GM21447 (cell line): ENCODE measurements around the gene VIM.
A peak's percentile ranks its signal among the peaks of the same experiment; 100 is the strongest.
"Not testable (repeated sequence)": the region's sequence is repeated elsewhere in the genome, so short reads cannot be mapped to it uniquely, and the experiment has no call there.

Source experiments
- ATAC-seq: cut with Tn5 transposase; IDR thresholded peaks from one replicate; pipeline ENCODE4 v1.9.1; 2021; ENCODE audit not compliant: unreplicated experiment

The VIM gene

DNA sequence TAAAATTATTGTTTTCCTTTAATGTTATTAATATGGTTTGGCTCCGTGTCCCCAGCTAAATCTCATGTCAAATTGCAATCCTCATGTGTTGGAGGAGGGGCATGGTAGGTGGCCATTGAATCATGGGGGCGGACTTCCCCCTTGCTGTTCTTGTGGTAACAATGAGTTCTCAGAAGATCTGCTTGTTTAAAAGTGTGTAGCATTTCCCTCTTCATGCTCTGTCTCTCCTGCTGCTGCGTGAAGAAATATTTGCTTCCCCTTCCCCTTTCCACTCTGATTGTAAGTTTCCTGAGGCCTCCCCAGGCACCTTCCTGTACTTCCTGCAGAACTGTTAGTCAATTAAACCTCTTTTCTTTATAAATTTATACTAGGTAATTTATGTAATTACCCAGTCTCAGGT is 27.5 kb downstream of the VIM start:
- ATAC-seq = no peak

DNA sequence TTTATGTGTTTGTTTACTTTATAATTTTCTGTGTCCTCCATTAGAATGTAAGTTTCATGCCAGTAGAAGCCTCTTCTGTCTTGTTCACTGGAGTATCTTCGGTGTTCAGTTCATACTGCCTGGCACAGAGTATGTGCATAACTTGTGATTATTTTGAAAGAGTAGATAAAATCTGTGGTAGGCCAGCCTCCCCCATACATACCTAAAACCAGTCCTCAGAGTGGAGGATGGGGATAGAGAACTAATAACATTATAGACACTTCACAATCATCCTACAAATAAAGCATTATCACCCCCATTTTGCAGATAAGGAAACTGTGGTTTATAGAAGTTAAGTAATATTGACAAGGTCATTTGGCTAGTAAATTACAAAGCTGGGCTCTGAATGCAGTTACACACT is 28.0 kb downstream of the VIM start:
- ATAC-seq = no peak

DNA sequence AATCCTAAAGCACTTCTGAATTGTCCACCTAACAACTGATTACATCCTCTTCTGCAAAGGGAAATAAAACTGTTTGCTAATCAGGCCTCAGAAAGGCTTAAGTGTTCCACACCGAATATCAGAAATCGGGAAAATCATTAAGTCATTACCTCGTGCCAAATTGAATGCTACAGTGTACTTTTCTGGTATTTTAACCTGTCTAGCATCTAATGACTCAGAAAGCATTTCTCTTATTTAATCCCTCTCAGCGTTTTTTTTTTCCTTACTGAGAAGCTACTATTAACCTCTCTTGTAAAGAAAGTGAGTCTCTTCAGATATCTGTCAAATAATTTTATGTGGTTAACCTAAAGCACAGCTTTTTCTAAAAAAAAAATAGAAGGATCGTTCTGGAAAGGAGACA is 28.6 kb downstream of the VIM start:
- ATAC-seq = no peak

DNA sequence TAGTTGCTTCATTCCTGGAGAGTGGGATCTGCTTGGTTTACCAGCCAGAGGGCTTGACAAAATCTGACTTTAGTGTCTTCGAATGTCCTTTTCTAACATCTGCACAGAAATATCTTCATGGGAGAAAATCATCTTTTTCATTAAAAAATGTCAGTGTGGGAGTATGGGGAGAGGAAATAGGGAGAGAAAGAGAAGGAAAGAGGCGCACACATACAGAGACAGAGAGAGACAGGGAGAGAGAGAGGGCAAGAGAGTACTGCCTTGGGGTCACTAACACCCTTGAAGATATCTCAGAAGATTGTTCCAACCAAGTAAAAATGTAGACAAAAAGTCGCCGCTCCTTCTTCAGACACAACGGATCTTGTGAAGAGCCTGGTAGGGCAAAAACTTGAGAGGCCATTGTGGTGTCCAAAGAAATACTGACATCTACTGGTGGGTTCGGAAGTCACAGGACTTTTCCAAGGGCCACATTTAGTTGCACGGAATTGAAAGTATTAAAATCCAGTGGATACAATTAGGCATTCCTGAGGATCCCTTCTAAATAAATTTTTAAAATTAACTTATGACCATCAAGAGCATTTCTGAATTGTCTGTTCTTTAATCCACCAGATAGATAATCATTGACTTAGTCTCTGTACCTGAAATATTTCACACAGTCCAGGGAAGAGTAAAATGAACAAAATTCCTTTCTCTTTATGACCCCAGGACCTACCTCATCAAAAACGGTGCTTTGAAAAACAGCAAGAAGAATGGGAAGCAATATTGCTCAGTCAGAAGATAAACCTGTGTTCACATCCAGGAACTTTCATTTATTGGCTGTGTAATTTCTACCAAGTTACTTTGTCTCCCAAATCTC is 29.7 kb downstream of the VIM start:
- peak; percentile 70 for ATAC-seq

DNA sequence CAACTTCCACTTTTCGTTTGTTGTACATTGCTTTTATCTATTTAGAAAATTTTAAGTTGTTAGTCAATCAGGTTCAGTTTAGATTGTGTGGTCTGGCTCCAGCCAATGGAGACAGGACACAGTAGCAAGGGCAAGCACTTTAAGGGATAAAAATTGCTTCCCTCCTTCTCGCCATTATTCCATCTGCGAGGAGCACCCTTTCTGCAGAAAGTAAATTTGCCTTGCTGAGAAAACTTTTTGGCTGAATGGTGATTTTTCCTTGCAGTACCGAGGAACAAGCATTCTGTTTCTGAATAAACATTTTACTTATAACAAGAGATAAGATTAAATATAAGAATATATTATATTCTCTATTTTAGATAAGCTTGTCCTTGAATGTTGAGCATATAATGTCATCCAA is 34.5 kb downstream of the VIM start:
- ATAC-seq = no peak

DNA sequence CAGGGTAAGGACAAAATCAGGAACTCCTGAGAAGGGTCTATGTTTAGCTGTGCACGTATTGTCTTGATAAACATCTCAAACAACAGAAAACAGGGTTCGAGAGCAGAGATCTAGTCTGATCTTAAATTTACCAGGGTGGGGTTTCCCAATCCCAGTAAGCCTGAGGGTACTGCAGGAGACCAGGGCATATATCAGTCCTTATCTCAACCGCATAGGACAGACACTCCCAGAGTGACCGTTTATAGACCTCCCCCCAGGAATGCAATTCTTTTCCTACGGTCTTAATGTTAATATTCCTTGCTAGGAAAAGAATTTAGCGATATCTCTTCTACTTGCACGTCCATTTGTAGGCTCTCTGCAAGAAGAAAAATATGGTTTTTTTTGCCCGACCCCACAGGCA is 35.5 kb downstream of the VIM start:
- ATAC-seq = no peak

DNA sequence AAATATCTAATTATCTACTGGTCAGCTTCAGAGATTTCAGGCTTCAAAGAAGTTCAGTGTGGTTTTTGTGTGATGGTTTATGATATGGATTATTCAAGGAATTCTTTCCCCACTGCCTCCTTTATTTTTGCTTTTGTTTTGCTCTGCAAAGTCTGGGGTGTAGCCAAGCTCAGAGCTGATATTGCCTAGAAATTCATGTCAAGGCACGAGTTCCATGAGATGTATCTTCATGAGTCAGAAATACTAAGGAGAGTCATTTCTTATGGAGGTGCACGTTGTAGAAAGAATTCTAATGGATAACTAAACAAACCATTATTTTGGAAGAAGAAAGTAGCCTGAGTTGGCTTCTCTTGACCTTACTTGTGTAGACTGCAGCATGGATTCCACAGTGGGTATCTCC is 37.4 kb downstream of the VIM start:
- ATAC-seq = no peak

DNA sequence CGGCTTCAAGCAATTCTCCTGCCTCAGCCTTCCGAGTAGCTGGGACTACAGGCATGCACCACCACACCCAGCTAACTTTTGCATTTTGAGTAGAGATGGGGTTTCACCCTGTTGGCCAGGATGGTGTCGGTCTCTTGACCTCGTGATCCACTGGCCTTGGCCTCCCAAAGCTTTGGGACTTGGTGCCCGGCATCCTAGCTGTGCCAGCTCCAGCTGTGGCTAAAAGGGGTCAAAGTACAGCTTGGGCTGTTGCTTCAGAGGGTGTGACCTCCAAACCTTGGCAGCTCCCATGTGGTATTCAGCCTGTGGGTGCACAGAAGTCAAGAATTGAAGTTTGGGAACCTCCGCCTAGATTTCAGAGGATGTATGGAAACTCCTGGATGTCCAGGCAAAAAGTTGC is 38.5 kb downstream of the VIM start:
- ATAC-seq = not testable (repeated sequence)

DNA sequence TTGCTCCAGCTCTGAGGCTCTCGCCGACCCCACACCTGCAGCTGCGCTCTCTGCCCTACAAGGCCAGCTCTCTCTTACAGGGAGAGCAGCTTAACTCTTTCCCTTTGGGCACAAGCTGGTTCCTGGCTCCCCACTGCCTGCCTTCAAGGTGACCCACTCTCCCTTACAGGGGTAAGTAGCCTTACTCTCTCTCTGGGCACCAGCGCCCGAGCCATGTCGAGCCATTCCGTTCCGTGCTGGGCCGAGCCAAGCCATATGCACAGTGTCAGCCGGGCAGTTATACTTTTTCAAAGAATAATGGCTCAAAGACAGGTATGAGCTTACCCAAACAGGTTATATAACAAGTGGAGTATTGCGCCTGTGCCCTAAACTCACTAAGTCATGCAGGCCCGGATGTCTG is 44.6 kb downstream of the VIM start:
- no peak for ATAC-seq

DNA sequence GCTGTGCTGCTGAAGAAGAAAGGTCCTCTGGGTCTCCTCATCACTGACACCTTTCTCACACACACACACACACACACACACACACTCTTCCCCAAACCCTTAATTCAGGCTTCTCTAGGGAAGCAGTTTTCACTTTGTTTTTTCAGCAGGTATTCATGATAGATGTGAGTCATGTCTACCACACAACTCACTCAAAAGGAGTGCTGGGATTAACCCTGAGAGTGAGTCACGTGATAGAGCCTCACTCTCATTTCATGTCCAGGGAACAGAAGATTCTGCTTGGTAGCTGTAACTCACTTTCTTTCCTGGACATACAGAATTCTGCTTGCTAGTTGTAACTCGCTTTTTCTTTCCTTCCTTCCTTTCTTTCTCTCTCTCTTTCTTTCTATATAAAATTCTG is 45.4 kb downstream of the VIM start:
- no peak for ATAC-seq

DNA sequence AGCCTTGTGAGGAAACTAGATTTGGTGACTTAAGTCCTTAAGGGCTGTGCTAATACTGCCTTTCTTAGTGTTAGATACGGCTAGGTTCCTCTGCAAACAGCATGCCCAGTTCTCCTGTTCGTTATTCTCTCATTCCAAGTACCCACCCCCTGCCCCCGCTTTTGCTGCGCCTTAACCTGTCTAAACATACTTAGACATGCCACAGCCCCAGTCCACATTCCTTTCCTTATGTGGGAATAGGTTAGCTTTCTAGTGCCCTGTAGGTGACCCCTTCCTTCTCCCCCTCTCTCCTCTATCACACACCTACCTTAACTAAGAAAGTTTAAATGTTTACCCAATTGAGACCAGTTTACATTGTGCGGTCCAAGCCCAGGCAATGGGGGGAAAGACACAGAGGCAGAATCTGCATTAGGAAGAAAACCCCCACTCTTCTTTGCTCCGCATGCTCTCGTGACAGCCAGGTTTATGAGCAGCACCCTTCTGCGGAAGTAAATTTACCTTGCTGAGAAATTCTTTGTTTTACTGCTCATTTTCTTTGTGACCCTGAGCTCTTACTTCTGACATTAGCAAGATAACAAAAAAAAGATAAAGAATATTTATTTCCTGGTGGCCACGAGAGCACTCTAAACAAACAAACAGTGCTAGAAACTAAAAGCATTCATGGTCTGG is 48.8 kb downstream of the VIM start:
- ATAC-seq = no peak

DNA sequence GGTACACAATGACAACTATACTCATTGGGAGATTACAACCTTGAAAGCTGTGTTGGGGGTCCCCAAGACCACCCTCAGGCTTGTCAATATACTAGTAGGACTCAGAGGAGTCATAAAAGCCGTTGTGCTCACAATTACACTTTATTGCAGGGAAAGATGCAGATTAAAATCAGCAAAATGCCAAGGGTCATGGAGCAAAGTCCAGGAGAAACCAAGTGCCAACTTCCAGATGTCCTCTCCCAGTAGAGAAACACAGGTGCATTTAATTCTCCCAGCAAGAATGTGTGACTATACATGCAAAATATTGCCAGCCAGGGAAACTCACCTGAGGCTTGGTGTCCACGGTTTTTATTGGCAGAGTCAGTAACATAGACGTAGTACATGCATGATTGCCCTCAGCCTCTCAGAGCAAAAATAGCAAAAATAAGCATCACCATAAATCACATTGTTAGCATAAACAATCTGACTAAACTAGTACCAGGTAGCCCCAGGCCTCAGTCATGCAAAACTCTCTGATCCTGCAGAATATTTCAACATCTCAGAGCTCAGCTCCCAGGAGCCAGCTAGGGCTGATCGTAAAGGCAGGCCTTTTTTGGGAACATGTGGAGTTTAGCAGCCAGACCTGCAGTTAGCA is 50.7 kb downstream of the VIM start:
- ATAC-seq = no peak

DNA sequence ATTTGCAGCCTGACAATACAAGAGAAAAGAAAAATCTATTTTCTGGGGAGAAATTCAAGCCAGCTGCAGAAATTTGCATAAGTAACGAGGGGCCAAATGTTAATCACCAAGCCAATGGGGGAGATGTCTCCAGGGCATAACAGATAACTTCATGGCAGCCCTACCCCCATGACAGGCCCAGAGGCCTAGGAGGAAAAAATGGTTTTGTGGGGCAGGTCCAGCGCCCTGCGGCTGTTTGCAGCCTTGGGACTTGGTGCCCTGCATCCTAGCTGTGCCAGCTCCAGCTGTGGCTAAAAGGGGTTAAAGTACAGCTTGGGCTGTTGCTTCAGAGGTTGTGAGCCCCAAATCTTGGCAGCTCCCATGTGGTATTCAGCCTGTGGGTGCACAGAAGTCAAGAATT is 54.3 kb downstream of the VIM start:
- ATAC-seq = no peak

DNA sequence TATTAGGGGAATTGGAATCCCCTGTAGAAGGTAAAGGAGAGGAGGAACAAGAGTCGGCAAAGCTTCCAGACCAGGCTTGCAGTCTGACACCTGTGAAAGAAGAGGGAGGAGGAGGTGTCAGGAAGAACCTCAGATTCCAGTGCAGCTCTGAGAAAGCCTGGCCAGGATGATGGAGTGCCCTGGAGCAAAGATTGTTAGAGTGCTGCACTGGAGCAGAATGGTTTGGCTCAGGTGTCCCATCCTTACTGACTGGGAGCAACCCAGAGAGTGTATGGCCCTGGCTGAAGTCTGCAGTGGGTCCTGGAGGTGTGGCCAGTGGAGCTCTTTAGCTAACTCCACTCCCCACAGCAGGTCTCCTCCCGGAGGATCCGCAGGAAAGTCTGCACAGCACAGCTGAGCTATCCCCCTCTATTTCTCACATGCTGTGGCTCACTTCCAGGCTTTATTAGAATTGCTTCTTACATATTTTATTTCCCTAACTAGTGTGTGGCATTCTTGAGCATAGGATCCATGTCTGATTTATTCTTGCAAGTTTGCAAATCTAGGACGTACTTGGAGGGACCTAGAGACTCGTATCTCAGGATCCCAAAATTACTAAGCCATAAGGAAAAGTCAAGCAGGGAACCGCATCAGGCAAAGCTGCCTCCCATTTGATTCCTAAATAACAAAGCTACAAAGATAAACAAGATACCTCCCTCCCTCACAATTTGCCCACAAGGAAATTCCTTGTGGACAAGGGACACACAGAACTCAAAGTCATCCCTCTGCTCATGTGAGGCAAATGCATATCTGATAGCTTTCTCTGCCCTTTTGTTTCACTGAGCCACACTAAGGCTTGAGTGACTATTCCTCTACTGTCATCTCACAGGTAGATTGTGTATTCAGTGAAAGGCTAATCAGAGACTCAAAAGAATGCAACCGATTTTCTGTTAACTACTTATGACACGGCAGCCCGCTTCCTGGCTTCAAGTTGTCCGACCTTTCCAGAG is 58.8 kb downstream of the VIM start:
- ATAC-seq = no peak
